PFSK-1 (cell line): Measurements from ENCODE around the gene SRL.

Experiments
- FOXP2 ChIP-seq: optimal IDR thresholded peaks from 2 replicates; pipeline ENCODE3; 2011; ENCODE audit warnings: borderline replicate concordance, control low read depth, inconsistent platforms; ENCODE audit not compliant: insufficient read depth; ENCODE audit errors: extremely low read length, extremely low read depth
- POLR2AphosphoS5 ChIP-seq: IDR thresholded peaks from 2 replicates; pipeline ENCODE4 v1.6.1; 2012; ENCODE audit warnings: low read depth, mild to moderate bottlenecking, control low read depth, low read length, moderate library complexity
- REST ChIP-seq, 2 experiments: IDR thresholded peaks; 2 replicates each; pipeline versions ENCODE4 v1.6.1 to v1.8.0; 2011 to 2012; ENCODE audit warnings: low read depth in 2 of 2, low read length in 2 of 2, control low read depth in 1 of 2, inconsistent platforms in 1 of 2, mild to moderate bottlenecking in 1 of 2, moderate library complexity in 1 of 2; ENCODE audit not compliant: insufficient read depth in 1 of 2
- SIN3A ChIP-seq: IDR thresholded peaks from 2 replicates; pipeline ENCODE4 v1.6.1; 2012; ENCODE audit warnings: mild to moderate bottlenecking, low read length, moderate library complexity, borderline replicate concordance; ENCODE audit not compliant: insufficient read depth
- TAF1 ChIP-seq: IDR thresholded peaks from 2 replicates; pipeline ENCODE4 v1.6.1; 2012; ENCODE audit warnings: low read length, control low read depth, borderline replicate concordance; ENCODE audit not compliant: insufficient read depth

The SRL gene

GRCh38 chr16:4193920-4194319 is 48.0 kb downstream of the SRL start:
- TF ChIP-seq REST (IDR thresholded peaks at IDR 0.05; ENCODE audit: insufficient read depth in 1 of 2, low read depth in 2 of 2, low read length in 2 of 2) (no peak), TAF1 (no peak), FOXP2 (no peak), POLR2AphosphoS5 (no peak), SIN3A (no peak)

GRCh38 chr16:4192206-4192605 is 49.7 kb downstream of the SRL start:
- TF ChIP-seq REST (IDR thresholded peaks at IDR 0.05; ENCODE audit: insufficient read depth in 1 of 2, low read depth in 2 of 2, low read length in 2 of 2) (no peak), TAF1 (no peak), FOXP2 (no peak), POLR2AphosphoS5 (no peak), SIN3A (no peak)

- TF ChIP-seq REST (IDR thresholded peaks at IDR 0.05; ENCODE audit: insufficient read depth in 1 of 2, low read depth in 2 of 2, low read length in 2 of 2) (no peak), SIN3A (no peak), POLR2AphosphoS5 (no peak)
These were observed 51.1 kb downstream of the SRL start for GRCh38 chr16:4190712-4191333.

- TF ChIP-seq SIN3A (no peak), TAF1 (no peak)
These were observed 51.8 kb downstream of the SRL start for GRCh38 chr16:4190086-4190485.

GRCh38 chr16:4184038-4184702 is 57.7 kb downstream of the SRL start:
- TF ChIP-seq SIN3A = no peak
- TF ChIP-seq FOXP2 = no peak
- TF ChIP-seq REST (IDR thresholded peaks at IDR 0.05; ENCODE audit: insufficient read depth in 1 of 2, low read depth in 2 of 2, low read length in 2 of 2) = no peak
- TF ChIP-seq POLR2AphosphoS5 = peak; percentile 63; the same call in 1 of the 2 replicates
- peak; percentile 64; the same call in 1 of the 2 replicates for TF ChIP-seq TAF1
